GM19463 (cell line): ENCODE measurements around the gene DCDC1.

Experiments used
- ATAC-seq: cut with Tn5 transposase; IDR thresholded peaks from one replicate; pipeline ENCODE4 v1.9.1; 2021; ENCODE audit warnings: mild to moderate bottlenecking, moderate library complexity; ENCODE audit not compliant: unreplicated experiment

Gene DCDC1

DNA sequence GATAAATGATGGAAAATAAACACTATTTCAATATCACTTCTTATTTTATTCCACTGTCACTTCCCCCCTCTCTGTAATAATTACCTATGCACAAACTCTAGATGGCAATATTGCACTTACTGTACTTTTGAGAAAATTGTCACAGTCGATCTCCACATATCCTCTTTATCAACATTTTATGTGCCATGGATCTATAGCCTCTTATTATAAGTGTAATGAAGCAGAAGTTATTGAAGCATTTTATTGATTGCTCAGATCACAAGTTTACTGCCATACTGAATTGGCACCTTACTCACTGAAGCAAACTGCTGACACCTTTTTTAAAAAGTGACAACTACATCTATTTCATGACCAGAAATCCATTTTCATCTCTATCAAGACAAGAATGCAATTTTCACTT is 133.4 kb downstream of the DCDC1 start:
- no peak for ATAC-seq

DNA sequence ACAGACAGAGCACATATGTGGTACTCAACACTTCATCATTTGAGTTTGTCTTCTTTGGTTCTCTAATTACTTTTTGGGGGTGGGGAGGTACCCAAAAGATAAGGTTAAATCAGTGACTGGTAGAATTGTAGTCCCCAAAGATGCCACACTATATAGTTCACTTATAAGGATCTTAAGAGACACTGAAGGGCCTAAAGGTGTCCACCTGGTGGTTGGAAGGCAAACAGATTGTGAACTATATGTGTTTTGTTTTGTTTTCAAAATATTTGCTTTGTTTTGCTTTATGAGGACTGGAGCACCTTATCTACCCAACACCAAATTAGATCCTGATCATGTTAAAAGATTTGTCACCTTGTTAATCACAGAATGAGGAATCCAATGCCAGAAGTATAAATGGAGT is 136.1 kb downstream of the DCDC1 start:
- ATAC-seq, result no peak

DNA sequence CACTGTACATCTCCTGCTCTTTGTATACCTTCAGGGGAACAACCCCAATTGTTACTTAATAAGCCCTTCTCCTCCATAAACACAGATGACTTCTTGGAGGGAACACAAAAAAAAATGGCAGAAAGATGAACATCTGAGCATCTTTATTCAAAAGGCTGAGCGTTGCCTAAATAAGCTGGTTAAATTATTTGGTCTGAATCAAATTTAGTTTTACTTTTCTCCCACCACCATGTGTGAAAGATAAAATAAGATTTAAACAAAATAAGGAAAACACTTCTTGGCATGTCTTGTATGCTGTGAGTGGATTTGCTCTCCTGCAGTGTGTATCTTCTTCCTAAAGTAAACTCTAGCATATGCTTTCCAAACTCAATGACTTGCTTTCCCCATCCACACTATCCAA is 137.9 kb downstream of the DCDC1 start:
- ATAC-seq, result no peak

DNA sequence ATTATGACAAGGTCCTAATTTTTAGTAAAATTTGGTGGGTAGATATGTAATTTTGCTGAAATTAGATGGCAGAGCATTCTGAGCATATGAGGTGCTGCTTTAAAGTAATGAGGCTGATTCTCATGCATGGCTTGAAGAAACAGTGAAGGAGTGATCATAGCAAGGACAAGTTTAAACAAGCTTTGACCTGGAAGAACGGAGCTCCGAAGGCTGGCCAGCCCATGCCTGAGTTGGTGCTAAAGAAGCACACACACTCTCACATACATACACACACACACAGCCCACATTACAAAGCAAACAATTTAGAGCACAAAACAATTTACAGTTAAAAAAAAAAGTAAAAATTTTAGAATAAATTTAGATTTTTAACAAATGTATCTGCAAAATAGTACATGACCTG is 150.7 kb downstream of the DCDC1 start:
- no peak for ATAC-seq

DNA sequence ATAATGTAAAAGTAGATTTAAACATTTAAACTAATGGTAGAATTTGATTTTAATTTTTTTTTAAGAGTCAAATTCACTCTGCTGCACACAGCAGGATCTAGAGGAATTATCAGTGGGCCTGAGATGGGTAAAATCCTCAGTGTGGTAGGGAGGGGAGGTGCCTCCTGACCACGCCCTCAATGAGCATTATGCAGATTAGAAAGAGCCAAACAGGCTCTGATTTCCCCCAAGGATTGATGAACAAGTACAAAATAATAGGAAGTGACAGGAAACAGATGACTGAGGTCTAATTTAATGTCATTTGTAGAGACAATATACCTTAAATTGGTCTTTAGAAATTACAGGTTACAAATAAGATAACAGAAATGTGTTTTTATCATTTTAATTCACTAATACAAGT is 155.2 kb downstream of the DCDC1 start:
- ATAC-seq, result no peak

DNA sequence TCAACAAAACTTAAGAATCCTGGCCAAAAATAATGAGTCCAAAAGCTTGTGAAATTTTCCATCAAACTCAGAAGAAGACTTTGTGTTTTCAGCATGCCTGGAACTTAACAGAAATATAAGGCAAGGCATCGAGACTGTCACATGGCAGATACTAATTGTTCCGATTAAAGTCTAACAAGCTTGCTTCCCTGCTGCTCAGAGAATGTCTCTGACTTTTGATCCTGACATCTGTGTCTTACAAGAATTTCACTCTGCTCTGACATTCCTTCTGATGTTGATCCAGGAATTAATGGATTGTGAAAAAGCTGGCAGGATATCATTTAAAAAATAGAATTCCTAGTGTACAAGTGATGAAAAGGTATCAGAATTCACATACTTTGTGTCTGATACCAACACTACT is 170.2 kb downstream of the DCDC1 start:
- ATAC-seq, result no peak

DNA sequence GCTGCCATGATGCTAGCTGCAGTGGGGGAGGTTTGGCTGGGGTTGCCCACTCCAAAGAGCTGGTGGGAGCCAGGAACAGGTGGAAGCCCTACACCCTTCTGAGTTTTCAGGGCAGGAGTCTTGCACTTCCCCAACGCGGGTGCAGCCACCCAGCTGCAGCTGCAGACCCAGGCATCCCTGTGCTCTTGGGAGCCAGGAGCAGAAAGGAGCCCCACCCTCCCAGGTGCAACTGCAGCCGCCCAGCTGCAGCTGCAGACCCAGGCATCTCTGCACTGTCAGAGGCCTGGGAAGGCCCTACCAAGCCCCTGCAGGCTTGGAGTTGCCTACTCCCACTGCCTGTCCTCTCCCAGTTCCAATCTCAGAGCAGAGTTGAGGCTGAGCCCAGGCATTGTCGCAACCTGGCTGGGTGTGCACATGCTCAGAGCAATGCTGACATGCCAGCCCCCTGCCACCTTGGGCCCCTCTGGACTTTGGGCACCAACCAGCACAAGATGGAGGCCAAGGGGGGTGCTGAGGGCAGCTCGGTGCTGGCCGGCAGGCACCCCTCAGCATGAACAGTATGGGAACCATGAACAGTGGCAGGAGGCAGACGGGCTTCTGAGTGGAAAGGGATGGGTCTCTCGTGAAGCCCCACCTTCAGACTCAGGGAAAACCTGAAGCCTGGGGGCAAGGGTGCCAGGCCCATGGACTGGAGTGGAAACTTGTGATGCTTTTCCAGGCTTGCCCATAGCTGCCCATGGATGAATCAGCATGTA is 195.4 kb downstream of the DCDC1 start:
- no peak for ATAC-seq

DNA sequence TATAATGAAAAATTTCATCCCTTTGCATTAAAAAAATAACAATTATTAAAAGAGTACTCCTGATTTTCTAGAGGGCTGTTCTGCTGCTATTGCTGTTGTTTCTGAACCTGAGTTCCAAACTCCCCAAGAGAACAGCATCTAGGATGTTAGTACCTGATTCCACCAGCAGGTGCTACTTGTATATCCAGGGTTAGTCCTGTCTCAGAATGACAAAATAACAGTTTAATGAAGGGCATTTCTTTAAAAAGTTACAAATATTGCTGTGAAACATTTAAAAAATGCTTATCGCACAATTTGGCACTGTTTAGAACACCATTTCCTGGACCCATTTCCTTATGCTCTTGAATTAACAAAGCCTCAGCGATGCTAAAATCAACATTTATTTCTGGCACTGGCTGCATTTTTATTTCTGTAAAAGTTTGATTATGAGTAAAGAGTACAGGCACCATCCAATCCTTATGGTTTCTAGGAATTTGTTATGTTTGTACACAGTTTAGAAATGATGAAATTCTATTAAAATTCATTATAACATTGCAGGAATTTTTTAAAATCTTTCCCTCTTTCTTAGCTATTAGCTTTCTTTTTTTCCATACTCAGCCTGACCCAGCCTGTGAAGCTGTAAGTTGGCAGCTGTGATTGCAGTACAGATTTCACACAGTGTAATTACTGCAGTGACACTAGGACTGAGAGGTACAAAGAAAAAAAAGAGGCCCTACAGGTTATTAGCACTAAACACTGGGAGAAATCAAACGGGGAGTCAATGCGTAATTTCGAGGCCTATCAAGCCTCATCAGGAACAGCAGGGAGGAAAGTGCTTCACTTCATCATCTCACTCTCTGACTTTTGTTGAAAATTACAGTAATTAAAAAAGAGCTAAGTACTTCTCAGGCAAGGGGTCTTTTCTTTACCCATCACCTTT is 208.8 kb downstream of the DCDC1 start:
- no peak for ATAC-seq

DNA sequence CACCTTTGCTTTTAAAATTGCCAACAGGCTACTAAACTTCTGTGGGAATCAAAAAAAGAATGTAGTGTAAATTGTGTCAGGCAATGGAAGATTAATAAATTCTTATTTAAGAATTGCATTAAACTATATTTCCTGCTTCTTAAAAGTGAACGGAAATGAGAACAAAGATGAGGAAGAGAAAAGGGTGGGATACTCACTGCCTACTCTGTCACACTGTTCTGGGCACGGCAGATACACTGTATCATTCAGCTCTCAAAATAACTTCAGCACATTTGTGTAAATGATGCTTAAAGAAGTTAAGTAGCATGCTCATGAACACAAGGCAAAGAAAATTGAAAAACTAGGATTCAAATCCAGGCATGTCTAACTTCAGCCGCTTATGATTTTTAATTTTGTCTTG is 218.7 kb downstream of the DCDC1 start:
- ATAC-seq, result no peak

DNA sequence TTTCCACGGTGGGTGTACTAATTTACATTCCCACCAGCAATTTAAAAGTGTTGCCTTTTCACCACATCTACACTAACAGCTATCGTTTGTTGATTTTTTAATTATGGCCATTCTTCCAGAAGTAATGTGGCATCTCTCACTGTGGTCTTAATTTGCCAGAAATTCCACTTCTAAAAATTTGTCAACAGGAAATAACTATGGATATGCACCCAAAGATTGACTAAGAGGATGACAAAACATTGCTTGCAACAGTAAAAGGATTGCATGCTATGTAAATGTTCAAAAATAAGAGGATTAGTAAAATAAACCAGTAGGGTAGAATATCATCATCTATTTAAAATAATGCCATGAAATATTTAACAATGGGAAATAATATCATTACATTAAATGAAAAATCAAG is 219.5 kb downstream of the DCDC1 start:
- ATAC-seq, result no peak

DNA sequence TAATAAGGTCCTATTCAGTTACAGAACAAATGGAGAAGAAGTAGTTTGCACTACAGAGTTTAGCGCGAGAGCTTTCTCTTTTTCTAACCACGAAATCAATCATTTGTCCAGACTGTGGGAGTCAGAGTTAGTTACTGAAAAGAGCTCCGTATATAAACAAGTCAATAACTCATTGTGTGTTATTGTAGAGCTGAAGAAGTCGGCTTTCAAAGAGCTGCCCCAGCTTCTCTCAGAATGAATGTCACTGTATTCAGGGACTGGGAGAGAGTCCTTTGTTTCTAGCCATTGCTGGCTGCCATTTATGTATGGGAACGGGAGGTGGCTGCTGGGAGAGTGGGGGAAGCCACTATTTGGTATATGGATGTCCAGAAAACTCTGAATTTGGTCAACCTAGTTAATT is 227.8 kb downstream of the DCDC1 start:
- ATAC-seq, result no peak

DNA sequence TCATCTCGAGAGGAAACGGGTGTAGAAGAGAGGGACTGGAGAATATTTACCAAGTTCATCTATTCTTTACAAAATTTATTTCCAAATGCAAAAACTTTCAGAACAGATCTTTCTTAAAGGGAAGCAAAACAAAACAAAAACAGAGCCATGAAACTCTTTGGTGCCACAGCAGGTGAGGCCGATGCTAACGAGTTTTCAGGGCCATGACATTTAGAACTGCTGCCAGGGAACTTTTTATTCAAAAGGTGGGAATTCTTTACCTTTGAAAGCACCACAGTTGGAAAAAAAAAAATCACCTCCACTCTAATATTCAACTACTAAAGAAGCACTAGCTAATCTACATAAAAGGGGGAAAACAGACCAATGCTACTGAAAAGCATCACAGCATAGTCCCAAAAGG is 230.1 kb downstream of the DCDC1 start:
- ATAC-seq, result no peak

DNA sequence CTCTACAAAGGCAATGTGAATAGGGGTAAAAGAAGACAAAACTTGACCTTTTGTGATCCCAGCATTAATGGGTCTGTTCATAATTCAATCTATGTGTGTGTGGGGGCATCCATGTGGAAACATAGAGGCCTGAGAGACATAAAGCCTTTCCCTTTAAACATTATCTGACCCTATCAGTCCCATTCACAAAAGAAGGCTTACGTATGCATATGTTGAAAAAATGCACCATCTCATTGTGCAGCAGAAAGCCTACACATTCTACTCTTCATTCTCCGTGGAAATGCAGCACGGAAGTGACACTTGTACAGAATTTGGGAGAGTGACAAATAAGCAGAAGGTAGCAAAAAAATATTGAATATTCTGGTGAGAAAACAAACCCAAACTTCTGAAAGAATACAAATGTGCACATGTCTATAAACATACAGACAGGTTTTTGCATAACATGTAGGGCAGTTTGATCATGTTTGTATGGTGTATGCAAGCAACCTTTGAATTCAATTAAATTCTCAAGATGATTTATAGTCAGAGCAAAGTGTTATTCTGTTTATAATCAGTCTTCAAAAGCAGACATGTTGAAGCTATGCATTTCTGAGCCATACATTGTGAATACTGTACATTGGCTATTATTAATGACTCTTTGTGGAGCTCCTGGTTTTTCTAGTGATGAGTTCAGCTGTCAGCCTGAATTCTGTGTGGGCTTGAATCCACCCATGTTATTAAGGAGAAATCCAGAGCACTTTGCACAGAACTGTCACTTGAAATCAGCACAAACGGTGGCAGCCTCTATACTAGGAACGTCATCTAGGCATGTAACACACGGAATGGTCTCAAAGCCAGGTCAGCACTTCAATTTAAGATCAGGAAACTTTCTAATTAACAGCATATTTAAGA is 236.8 kb downstream of the DCDC1 start:
- ATAC-seq, result no peak

DNA sequence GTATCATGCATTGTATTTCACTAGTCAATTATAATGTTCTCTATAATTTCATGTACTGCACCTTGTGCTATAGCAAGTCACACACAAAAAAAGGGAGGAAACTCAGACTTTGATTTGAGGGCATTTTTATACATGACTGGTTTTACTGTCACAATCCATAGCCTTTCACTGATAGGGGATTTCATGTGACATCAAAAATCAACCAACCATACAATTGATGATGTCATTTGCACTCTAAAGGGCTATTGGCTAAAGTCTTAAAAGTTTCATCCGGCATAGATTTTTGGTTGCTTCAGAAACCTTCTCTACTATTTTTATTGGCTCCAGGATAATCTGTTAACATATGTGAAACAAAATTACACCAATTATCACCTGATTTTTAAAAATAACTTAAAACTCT is 237.8 kb downstream of the DCDC1 start:
- no peak for ATAC-seq

DNA sequence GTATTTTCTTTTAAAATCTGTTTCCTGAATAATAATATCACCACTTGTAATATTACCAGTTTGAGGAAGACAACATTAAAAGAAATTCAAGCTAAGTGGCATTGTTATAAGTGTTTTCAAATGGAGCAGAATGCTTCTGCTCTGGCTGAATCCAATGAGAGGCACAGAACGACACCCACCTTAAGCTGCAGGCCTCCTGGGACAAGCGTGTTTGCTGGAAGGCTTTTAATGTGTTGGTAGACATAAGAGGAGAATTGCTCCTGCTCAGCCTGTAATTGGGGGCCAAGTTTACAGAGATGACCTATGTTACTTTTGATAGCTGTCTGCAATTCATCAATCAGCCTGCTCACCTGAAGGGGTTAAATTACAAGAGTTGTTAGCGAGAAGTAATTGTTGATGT is 242.2 kb downstream of the DCDC1 start:
- ATAC-seq, result no peak

DNA sequence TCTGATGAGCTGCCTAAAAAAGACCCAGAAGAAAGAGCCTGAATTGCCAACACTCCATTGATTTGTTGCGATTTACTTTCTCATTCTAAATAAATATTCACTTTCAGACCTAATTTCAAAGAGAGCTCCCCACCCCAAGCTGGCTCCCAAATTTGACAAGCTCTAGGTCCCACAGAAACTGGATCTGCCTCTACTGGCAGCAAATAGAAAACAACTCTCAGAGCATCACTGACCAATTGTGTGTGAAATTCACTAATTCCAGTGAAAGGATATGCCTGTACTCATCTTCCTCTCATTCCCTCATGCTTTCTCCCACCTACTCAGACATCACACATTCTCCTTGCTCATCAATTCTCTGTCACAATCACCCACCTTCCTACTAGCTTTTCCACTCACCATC is 249.1 kb downstream of the DCDC1 start:
- no peak for ATAC-seq

DNA sequence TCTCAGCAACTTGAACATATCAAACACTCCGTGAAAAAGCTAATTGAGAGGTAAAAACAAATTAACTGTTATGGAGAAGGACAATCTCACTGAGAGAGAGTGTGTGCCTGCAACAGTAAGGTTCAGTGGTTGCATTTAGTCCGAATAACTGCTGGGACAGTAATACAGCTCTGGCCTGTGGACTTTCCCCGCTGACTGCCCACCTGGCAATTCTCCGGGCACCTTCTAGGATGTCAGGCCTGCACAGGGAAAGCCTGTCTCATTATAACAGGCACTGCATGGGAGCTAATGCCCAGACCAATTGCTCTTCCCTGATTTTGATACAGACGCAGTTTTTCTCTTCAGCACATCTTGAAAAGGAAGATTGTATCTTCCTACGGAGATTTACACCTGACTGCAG is 251.0 kb downstream of the DCDC1 start:
- ATAC-seq, result no peak

DNA sequence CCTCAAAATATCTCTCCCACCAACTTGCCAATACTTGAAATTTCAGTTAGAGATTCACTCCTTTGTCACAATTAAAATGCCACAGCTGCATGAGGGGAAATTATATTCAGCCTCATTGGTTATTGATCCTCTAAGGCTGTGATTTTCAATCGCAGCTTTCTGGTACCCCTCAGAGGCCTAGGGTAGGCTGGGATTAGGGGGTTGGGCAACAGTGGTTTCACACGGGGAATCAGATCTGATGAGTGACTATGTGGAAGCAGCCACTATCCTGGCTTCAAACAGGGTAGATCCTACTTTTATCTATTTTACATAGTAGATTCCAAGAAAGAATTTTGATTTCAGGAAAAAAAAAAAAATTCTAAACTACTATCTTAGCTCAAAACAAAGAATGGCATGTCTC is 252.5 kb downstream of the DCDC1 start:
- ATAC-seq, result no peak

DNA sequence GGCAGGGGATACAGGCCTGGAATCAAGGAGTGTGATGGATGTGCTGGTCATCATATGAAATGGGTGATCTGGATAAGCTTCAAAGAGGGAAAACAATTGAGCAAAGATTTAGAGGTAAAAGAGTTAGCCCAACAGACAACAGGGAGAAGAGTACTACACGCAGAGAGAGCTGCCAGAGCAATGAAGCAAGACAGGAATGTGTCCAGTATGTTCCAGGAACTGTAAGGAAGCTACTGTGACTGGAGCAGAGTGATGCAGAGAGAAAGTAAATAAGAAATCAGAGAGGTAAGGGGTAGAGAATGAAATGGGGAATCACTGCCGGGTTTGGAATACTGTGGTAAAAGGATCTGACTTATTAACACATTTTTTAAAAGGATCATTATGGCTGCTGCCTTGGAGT is 255.1 kb downstream of the DCDC1 start:
- no peak for ATAC-seq

DNA sequence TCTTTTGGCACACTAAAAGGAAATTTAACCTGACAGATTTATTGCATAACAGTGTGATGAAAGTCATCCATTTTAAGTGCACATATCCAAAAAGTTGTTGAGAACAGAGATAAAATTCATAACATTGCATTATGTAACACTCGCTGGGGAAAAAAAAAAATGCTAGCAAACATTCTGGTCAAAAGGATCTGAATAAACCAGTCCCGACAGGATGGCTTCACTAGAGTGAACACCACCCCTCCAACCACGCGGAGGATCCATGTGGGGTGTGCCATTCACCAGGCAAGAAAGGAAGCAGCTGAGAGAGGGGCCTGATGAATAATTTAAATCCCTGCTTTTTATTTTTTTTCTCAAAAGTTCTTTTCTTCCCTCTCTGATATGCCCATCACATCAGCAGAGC is 258.7 kb downstream of the DCDC1 start:
- ATAC-seq, result no peak

DNA sequence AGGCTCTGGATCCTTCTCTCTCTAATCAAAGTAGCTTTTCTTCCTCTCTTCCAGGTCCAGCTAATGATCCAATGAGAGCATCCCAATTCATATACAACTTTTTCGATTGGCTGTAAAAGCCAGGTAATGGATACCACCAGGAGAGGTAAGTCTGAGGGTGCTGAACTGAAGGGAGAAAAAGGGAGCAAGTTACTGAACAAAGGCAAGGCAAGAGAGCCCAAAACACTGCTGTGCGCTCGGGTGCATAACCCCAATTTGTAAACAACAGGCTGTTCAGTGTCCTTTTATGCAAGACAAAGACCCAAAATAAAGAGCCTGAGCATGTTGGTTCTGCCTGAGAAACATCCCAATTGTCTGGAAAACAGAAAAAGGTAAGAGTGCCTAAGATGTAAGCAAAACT is 260.1 kb downstream of the DCDC1 start:
- ATAC-seq, result no peak
